DND-41 (cell line): ENCODE data around the gene VCX3A.

Experiments used
- EZH2 ChIP-seq: IDR thresholded peaks from 3 replicates; pipeline ENCODE4 v1.6.1; 2012; ENCODE audit warnings: borderline replicate concordance, low read depth, mild to moderate bottlenecking, moderate library complexity, low read length, inconsistent platforms; ENCODE audit not compliant: severe bottlenecking
- TF ChIP-seq, protein P1 (sequence below): IDR thresholded peaks from 2 replicates; pipeline ENCODE4 v1.5.1; 2012; ENCODE audit warnings: borderline replicate concordance, low read length, moderate library complexity, mild to moderate bottlenecking; ENCODE audit not compliant: poor library complexity, severe bottlenecking; ENCODE audit errors: extremely low read depth

DNA sequence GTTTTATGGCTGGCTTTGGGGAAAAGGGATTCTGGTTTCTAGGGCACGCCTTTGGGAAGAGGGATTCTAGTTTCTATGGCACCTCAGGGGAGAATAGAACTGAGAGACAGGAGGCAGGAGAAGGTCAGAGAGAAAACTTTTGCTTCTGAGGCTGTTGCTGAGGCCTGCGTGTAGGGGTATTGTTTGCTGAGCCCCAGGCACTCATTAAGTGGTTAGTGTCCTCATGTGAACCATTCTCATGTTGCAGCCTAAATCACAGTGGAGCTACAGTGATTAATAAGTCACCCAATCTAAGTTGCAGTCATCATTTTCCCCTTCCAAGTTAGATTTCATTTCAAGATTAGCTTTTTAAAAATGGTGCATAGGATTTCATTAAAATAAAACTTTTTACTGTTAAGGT lies 29.0 kb downstream of the VCX3A start:
- TF ChIP-seq, protein P1, sequence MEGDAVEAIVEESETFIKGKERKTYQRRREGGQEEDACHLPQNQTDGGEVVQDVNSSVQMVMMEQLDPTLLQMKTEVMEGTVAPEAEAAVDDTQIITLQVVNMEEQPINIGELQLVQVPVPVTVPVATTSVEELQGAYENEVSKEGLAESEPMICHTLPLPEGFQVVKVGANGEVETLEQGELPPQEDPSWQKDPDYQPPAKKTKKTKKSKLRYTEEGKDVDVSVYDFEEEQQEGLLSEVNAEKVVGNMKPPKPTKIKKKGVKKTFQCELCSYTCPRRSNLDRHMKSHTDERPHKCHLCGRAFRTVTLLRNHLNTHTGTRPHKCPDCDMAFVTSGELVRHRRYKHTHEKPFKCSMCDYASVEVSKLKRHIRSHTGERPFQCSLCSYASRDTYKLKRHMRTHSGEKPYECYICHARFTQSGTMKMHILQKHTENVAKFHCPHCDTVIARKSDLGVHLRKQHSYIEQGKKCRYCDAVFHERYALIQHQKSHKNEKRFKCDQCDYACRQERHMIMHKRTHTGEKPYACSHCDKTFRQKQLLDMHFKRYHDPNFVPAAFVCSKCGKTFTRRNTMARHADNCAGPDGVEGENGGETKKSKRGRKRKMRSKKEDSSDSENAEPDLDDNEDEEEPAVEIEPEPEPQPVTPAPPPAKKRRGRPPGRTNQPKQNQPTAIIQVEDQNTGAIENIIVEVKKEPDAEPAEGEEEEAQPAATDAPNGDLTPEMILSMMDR, result no peak
- no peak for TF ChIP-seq EZH2
